KMS-11 (cell line): Measurements from ENCODE around the gene RIPOR3.

ENCODE experiments used
- H2AFZ ChIP-seq: fragments of 200-600 bp; sonication (generic); 2 replicates; pipeline ENCODE4 v1.6.1; 2016; ENCODE audit warnings: antibody characterized with exemption, mixed run types, low read depth
- H3K27ac ChIP-seq: fragments of 200-600 bp; sonication (generic); 2 replicates; pipeline ENCODE4 v1.6.1; 2016; ENCODE audit warnings: mild to moderate bottlenecking, mixed run types
- H3K27me3 ChIP-seq: fragments of 200-600 bp; sonication (generic); 2 replicates; pipeline ENCODE4 v1.6.1; 2017; ENCODE audit warnings: mild to moderate bottlenecking, low read depth, mixed run types, moderate library complexity; ENCODE audit not compliant: insufficient read depth
- H3K36me3 ChIP-seq: fragments of 200-600 bp; sonication (generic); 2 replicates; pipeline ENCODE4 v1.6.1; 2017; ENCODE audit warnings: mild to moderate bottlenecking, mixed run types; ENCODE audit not compliant: insufficient read depth
- H3K4me1 ChIP-seq: fragments of 200-600 bp; sonication (generic); 2 replicates; pipeline ENCODE4 v1.6.1; 2016; ENCODE audit warnings: mild to moderate bottlenecking, low read depth, mixed run types; ENCODE audit not compliant: poor library complexity, severe bottlenecking
- H3K4me2 ChIP-seq: fragments of 200-600 bp; sonication (generic); 2 replicates; pipeline ENCODE4 v1.7.0; 2016; ENCODE audit warnings: mild to moderate bottlenecking, mixed run types
- H3K4me3 ChIP-seq: fragments of 200-600 bp; sonication (generic); IDR thresholded peaks from 2 replicates; pipeline ENCODE4 v1.6.1; 2017; ENCODE audit warnings: low read depth, low read length, mixed read lengths; ENCODE audit not compliant: insufficient read depth
- H3K79me2 ChIP-seq: fragments of 200-600 bp; sonication (generic); 2 replicates; pipeline ENCODE4 v1.6.1; 2016; ENCODE audit warnings: low read depth, mixed run types; ENCODE audit not compliant: insufficient read depth
- H3K9ac ChIP-seq: fragments of 200-600 bp; sonication (generic); 2 replicates; pipeline ENCODE4 v1.6.1; 2016; ENCODE audit warnings: mild to moderate bottlenecking, mixed run types
- H4K20me1 ChIP-seq: fragments of 200-600 bp; sonication (generic); 2 replicates; pipeline ENCODE4 v1.6.1; 2016; ENCODE audit warnings: mild to moderate bottlenecking, mixed run types; ENCODE audit not compliant: insufficient read depth
- TF ChIP-seq, protein P1 (sequence below): fragments of 200-600 bp; sonication (generic); conservative IDR thresholded peaks from 2 replicates; pipeline ENCODE4 v1.6.1; 2017; ENCODE audit warnings: low read depth, mild to moderate bottlenecking, antibody characterized with exemption, low read length, moderate library complexity, mixed read lengths

The RIPOR3 gene

DNA sequence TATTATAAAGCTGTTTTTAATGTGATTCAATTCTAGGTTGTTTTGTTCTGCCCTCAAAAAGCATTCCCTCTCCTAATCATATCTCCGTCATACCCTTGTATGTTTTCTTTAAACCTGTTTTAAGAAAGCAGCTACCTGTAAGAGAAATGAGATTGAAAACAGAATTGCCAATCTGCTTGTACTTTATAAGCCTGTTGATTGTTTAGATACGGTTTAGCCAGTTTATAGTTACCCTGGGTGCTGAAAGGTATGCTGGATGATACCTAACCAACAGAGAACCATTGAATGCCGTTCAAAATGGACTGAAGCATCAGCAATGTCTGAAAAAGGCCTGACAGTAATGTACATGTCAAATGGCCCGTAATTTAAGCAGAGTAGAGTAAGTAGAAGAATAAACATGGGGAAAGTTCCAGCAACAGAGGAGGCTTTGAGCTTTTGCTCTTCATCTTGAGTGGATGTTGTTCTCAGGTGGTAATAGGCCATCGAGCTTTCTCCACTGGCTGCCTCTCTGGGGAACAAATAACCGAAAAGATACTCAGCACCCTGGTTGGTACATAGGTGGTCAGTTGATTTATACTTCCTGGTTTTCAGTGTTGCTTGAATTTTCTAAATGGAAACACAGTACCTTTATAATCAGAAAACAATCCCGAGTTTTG, 153.7 kb downstream of the RIPOR3 start:
- TF ChIP-seq, protein P1, sequence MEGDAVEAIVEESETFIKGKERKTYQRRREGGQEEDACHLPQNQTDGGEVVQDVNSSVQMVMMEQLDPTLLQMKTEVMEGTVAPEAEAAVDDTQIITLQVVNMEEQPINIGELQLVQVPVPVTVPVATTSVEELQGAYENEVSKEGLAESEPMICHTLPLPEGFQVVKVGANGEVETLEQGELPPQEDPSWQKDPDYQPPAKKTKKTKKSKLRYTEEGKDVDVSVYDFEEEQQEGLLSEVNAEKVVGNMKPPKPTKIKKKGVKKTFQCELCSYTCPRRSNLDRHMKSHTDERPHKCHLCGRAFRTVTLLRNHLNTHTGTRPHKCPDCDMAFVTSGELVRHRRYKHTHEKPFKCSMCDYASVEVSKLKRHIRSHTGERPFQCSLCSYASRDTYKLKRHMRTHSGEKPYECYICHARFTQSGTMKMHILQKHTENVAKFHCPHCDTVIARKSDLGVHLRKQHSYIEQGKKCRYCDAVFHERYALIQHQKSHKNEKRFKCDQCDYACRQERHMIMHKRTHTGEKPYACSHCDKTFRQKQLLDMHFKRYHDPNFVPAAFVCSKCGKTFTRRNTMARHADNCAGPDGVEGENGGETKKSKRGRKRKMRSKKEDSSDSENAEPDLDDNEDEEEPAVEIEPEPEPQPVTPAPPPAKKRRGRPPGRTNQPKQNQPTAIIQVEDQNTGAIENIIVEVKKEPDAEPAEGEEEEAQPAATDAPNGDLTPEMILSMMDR = no peak
- H3K4me3 ChIP-seq = no peak overlapping the region
- H3K27ac ChIP-seq = no peak overlapping the region
- H3K9ac ChIP-seq = no peak overlapping the region
- no peaks in the 10 kb centered on the region for H3K27me3 ChIP-seq
- H3K36me3 ChIP-seq = no peaks in the 10 kb centered on the region
- no peaks in the 10 kb centered on the region for H4K20me1 ChIP-seq
- H3K79me2 ChIP-seq = peaks cover 20% of the 10 kb centered on the region; the same call in 1 of the 2 replicates
- H2AFZ ChIP-seq = no peak overlapping the region
- no peak overlapping the region for H3K4me2 ChIP-seq
- H3K4me1 ChIP-seq = no peaks in the 10 kb centered on the region

DNA sequence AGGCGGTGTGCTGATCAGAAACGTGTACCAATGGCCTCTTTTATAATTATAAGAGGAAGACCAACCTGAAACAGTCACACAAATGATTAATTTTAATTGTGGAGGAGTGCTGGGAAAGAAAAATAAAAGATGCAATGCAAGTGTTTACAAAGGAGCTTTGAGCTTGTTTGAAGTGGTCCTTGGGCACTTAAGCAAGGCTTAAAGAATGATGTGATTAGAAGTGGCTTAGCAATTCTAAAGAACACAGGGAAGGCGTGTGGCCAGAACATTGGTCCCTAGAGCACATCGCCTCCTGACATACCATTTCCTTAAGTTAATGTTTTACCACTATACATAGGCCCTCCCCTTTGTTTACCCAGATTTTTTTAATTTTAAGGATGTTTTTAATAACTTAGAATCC, 155.0 kb downstream of the RIPOR3 start:
- TF ChIP-seq, protein P1 = no peak
- Histone ChIP-seq H3K27me3 (no peaks in the 10 kb centered on the region), H3K9ac (no peak overlapping the region), H3K27ac (no peak overlapping the region), H2AFZ (no peak overlapping the region), H3K36me3 (no peaks in the 10 kb centered on the region), H3K4me1 (no peaks in the 10 kb centered on the region), H3K4me2 (no peak overlapping the region), H3K4me3 (no peak overlapping the region), H4K20me1 (no peaks in the 10 kb centered on the region), H3K79me2 (peaks cover 24% of the 10 kb centered on the region; the same call in 1 of the 2 replicates)
